GM12873 (cell line): ENCODE data around the gene ZGPAT.

Experiments
- CTCF ChIP-seq: IDR thresholded peaks from 2 replicates; pipeline ENCODE4 v1.5.1; 2012; ENCODE audit warnings: low read depth, mild to moderate bottlenecking, moderate library complexity, low read length, control low read depth; ENCODE audit not compliant: insufficient read depth; ENCODE audit errors: missing control alignments

The ZGPAT gene

GRCh38 chr20:63734946-63735858, 27.4 kb downstream of the ZGPAT start:
- no peak for TF ChIP-seq CTCF

GRCh38 chr20:63735859-63736718, 28.2 kb downstream of the ZGPAT start, which contains the start of gene LIME1:
LIME1 (plus strand) TSS chr20:63736664; CDS start chr20:63737550, 886 bp downstream.
- TF ChIP-seq CTCF, result peak; percentile 4

GRCh38 chr20:63736893-63737694, 29.3 kb downstream of the ZGPAT start:
- TF ChIP-seq CTCF, result peak; percentile 10

DNA sequence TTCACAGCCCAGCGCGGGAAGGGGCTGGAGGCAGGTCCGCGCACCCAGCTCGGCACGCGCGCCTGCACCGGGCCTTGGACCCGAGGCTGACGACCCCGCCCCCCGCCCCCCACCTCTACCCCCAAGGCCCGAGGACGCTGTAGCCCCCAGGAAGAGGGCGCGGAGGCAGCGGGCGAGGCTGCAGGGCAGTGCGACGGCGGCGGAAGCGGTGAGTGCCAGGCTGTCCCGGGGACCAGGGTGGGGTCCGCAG, 29.8 kb downstream of the ZGPAT start:
- TF ChIP-seq CTCF, result no peak

DNA sequence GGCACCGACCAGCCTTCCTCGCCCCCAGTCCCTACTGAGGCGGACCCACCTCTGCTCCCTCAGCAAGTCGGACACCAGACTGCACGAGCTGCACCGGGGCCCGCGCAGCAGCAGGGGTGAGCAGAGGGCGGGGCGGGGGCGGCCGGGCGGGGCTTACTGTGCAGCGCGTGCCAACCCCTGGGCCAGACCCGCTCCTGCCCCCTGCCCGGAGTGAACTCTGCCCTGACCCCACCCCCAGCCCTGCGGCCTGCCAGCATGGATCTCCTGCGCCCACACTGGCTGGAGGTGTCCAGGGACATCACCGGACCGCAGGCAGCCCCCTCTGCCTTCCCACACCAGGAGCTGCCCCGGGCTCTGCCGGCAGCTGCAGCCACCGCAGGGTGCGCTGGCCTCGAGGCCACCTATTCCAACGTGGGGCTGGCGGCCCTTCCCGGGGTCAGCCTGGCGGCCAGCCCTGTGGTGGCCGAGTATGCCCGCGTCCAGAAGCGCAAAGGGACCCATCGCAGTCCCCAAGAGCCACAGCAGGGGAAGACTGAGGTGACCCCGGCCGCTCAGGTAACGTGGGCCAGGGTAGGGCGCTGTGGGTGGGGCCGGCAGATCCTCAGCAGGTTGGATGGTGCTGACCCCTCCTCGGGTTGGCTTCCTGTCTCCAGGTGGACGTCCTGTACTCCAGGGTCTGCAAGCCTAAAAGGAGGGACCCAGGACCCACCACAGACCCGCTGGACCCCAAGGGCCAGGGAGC, 30.3 kb downstream of the ZGPAT start:
- TF ChIP-seq CTCF, result peak; percentile 10

- TF ChIP-seq CTCF, result no peak
Observed at GRCh38 chr20:63738687-63739129, 30.9 kb downstream of the ZGPAT start.
